HG03175 (cell line): Measurements from ENCODE around the gene ZNF507.

Source experiments
- ATAC-seq: cut with Tn5 transposase; IDR thresholded peaks from one replicate; pipeline ENCODE4 v1.9.1; 2021; ENCODE audit warnings: mild to moderate bottlenecking, moderate library complexity; ENCODE audit not compliant: unreplicated experiment

ZNF507 gene

DNA sequence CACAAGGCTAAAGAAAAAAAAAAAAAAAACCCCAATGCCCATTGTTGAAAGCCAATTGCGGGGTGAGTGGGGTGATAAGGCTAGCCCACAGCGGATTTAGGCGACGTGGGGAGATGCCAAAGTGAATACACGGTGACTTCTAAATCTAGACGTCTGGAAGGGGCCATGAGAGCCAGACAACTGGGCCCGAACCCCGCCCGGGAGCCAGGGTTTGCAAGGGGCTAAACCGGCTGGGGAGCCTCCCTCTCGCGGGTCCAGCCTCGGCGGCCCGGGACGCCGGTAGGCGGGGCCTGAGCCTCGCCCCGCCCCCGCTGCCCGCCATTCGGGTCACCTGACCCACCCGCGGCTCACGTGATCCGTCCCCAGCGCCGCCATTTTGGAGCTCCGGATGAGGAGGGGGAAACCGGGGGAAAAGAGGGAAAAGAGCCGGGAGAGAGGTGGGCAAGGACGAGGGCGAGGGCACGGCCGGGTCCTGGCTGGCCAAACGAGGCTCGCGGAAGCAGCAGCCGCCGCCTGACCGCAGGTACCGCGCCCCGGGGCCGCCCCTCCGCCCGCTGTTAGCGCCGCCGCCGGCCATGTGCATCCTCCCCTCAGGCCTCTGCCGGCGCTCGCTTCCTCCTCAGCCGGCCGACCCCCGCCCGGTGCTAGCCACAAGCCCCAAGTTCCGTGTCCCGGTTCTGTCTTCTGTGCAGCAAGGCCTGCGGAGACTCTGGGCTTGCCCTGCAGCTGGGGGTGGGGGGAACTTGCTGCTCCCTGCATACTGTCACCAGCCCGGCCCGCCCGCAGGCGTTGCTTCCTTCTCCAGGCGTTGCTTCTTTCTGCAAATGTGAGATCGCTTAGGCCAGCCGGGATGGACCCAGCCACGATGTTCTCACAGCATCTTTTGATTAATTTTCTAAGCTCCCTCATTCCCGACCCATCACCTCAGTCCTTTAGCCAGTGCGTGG lies at the start of gene ZNF507:
Gene ZNF507 (plus strand): TSS at position 350 of the 947 bp plus-strand sequence. CDS start 7,221 bp downstream, outside the sequence.
- ATAC-seq: peak; percentile 88

DNA sequence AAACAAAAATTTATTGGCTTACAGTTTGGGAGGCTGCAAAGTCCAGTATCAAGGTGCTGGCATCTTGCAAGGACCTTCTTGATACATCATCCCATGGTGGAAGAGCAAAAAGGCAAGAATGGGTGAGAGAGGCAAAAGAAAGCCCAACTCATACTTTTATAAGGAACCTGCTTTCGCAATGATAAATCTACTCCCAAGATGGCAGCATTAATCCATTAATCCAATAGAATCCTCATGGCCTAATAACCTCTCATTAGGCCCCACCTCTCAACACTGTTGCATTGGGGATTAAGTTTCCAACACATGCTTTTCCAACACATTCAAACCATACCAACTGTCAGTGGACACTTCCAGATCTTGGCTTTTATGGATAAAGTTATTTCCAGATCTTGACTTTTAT lies 48.7 kb upstream of the ZNF507 start:
- no peak for ATAC-seq

GRCh38 chr19:32302778-32303177 lies 42.6 kb upstream of the ZNF507 start:
- ATAC-seq: no peak

DNA sequence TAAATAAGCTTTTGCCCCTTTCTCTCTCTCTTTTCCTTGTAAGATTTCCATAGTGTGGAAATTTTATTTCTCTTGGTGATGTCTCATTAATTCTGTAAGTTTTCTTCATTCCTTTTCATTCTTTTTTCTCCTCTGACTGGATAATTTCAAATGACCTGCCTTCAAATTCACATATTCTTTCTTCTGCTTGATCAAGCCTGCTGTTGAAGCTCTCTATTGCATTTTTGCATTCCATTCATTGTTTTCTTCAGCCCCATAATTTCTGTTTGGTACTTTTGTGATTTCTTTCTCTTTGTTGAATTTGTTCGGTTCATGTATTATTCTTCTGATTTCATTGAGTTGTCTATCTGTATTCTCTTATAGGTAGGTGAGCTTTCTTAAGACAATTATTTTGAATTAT lies 42.2 kb upstream of the ZNF507 start:
- no peak for ATAC-seq

GRCh38 chr19:32307591-32307990 lies 37.8 kb upstream of the ZNF507 start:
- no peak for ATAC-seq

GRCh38 chr19:32308431-32309077 lies 36.9 kb upstream of the ZNF507 start:
- no peak for ATAC-seq

DNA sequence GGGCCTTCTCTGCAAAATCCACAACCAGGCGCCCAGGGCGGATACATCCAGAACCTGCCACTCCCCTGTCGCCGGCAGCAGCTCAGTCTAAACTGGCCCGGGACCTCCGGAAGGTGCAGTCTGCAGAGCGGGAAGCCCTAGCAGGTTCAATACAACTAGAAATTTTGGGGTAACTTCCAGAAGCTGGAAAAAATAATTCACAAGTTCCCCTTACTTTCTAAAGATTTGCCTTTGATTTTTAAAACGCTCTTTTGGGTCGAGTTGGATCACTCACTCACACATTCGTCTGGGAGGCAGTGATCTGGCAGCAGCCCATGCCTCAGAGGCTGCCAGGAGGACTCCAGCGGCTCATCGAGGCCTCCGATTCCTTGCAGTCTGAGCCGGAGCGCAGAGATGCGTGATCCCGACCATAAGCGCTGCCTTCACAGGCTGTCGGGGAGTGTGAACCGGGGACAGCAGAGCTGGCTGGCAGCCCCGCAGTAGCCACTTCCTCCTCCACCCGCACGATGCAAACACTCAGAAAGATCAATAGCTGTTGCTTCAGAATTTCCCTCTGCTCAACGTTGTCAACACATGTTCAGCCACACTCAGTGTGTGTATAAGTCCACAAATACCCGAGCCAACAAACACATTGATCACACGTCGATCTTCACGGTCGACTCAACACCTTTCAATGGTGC lies 35.6 kb upstream of the ZNF507 start:
- no peak for ATAC-seq

DNA sequence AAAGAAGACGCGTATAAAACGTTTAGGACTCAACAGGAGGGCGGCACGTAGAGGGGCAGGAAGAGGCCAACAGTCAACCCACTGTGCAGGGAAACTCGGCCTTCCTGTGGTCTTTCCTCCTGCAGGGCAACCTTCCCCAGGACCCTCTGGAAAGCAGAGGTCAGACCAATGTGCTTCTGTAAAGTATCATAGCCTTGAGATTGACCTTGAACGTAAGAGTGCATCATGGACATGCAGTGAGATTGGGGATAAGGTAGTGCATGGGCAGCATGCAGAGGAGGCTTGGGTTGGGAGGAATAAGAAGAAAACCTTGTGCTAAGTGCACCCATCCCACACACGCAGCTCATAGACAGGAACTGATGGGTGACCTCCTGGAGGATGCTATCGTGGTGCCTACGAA lies 34.0 kb upstream of the ZNF507 start:
- no peak for ATAC-seq

- ATAC-seq: no peak
Measured at GRCh38 chr19:32313569-32314265, 31.7 kb upstream of the ZNF507 start.

- no peak for ATAC-seq
Measured at GRCh38 chr19:32316034-32316433, 29.4 kb upstream of the ZNF507 start.

DNA sequence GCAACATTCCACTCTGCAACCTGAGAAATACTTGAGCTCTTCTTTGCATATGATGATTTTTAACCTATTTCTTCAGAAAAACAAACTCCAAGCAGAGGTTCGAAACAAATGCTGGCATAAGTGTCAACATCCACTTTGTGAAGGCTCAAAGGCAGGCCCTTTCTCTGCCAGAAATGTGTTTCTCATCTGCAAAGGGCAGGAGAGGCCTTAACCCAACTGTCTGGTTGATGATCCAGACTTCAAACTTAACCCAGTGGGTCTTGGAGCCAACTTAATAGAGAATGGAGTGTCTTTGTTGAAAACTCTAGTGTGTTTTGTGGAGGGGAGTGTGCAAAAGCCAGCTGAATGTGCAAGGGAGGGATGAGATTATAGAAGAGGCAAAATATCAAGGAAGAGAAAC lies 28.3 kb upstream of the ZNF507 start:
- ATAC-seq: no peak

- ATAC-seq: no peak
Measured at GRCh38 chr19:32318884-32319520, 26.4 kb upstream of the ZNF507 start.

DNA sequence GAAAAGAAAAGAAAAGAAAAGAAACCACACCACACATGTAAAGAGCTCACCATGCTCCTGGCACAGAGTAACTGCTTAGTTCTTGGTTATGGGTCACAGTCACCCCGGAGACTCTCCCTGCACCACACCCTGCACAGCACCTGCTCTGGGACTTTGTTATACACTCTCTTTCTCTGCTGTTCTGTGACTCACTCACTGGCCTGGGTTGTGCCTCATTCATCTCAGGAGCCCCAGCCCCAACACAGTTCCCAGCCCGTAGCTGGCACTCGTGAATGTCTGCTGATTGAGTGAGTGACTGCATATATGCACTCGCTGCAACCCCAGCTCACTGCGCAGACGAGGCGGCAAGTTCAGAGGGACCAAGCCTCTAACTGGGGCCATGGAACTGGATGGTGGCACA lies 22.9 kb upstream of the ZNF507 start:
- no peak for ATAC-seq

- ATAC-seq: no peak
Measured at GRCh38 chr19:32324631-32325285, 20.7 kb upstream of the ZNF507 start.

- ATAC-seq: no peak
Measured at GRCh38 chr19:32330213-32330857, 15.1 kb upstream of the ZNF507 start.

DNA sequence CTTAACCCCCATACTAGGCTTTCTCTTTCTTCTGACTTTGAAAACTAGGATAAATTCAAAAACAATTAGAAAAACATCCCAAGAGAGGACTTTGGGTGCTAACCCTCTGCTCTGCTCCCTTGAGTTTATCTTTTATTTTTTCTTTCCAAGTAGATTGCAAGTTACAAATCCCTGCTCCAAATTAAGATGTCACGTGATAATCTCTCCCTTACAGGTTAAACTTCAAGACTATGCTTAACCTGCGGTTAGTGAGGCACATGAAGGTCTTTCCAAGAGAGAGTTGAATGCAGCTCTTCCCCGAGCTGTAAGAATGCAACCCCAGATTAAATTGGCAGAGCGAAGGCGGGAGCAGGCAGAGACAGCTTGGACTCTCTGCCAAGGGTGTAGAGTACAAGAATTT lies 12.2 kb upstream of the ZNF507 start:
- ATAC-seq: no peak

DNA sequence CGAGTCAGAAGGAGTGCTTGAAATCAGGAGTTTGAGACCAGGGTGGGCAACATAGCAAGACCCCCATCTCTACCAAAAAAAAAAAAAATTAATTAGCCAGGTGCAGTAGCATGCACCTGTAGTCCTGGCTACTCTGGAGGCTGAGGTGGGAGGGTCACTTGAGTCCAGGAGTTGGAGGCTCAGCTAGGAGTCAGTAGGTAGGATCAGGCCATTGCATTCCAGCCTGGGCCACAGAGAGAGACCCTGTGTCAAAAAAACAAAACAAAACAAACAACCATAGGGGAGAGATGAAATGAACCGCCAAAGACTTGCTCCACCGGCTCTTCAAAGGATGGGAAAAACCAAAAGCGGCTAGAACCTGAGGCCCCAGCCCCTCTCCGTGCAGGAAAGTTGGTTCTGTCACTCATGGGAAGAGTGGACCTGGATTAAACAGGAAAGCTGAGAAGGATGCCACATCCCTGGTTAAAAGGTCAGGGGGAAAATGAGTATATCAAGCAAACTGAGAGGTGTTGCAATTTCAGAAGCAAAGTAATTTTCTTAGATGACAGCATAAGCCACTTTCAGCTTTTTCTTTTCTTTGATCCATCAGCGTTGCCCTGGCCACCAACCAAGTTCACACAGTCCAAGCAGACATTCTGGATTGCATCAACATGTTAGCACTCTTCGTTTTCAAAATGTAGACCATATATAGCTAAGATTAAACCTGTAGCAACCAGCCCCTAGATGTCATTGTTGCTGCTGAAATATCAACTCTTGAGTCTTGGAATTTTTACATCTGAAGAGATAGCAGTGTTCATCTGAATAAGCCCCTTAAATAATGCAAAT lies 8.9 kb upstream of the ZNF507 start:
- no peak for ATAC-seq

DNA sequence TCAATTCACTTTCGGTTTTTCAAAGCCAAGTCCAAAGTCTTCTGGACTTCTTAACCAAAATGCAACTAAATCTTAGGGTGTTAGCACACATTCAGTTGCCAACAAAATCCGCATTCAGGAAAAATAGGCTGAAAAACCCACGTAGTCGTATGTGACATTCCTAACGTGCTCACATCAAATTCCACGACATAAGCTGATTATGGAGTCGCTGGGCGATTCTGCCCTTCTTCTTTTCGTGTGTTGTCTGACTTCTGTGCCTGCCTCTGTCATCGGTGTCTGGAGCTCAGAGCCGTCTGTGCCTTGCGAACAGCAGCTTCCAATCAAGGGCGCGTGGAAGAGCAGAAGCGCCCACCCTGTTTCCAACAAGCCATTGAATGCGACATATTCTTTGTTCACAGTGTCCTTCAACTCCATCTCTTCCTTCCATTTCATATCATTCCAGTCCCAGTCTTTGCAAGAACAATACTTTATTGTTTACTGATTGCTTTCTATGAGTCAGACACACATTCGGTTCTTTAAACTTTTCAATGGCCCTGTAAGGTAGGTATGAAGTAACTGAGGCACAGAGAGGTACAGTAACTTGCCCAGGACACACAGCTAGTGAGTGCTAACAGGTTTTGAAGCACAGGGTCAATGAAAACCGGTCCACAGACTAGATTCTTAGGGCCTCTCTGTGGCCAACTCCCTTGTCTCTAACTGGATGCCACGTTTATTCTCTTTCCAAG lies 8.2 kb upstream of the ZNF507 start:
- no peak for ATAC-seq
